Esophagus squamous epithelium (tissue), 4 donors: ENCODE results near the gene COX8A.

Experiments used
- CTCF ChIP-seq, 6 experiments: fragments of 450-650 bp in 4 of 6; fragments of 200-600 bp in 2 of 6; sonication (generic) in 2 of 6; IDR thresholded peaks; one replicate each; pipeline ENCODE4 v1.5.1; 2016 to 2019; ENCODE audit warnings: antibody characterized with exemption in 6 of 6, mild to moderate bottlenecking in 4 of 6, moderate library complexity in 4 of 6
- POLR2A ChIP-seq, 4 donors: fragments of 450-650 bp; IDR thresholded peaks; one replicate each; pipeline ENCODE4 v1.6.1; 2017; ENCODE audit warnings: antibody characterized with exemption in 4 of 4, mild to moderate bottlenecking in 4 of 4, moderate library complexity in 3 of 4

GRCh38 chr11:64008914-64009633 lies 34.7 kb downstream of the COX8A start:
- no peak for TF ChIP-seq POLR2A (IDR thresholded peaks at IDR 0.05)
- no peak for TF ChIP-seq CTCF (IDR thresholded peaks at IDR 0.05)
